NCI-H2107 treated with DMSO at 0.1 percent for 48 hours (cell line): ENCODE measurements around the gene CLEC12A.
"Not testable (repeated sequence)": the region's sequence is repeated elsewhere in the genome, so short reads cannot be mapped to it uniquely, and the experiment has no call there.

ENCODE experiments used
- DNase-seq: peaks from one replicate; lab custom pipeline; 2025; ENCODE audit not compliant: unreplicated experiment; lab: John Stamatoyannopoulos, UW

Gene CLEC12A

GRCh38 chr12:9971181-9971580, at the start of gene CLEC12A:
Gene CLEC12A, plus strand, starts transcription at chr12:9971409. Its CDS starts 188 bp downstream, at chr12:9971597.
- DNase-seq, result no peak

- DNase-seq, result no peak
Observed at GRCh38 chr12:9922429-9922828, 48.8 kb upstream of the CLEC12A start.

- no peak for DNase-seq
Observed at GRCh38 chr12:9925705-9926393, 45.4 kb upstream of the CLEC12A start.

GRCh38 chr12:9926876-9927275, 44.3 kb upstream of the CLEC12A start:
- DNase-seq, result no peak

GRCh38 chr12:9928607-9929006, 42.6 kb upstream of the CLEC12A start:
- DNase-seq, result no peak

GRCh38 chr12:9931245-9931644, 40.0 kb upstream of the CLEC12A start:
- no peak for DNase-seq

GRCh38 chr12:9932270-9932669, 38.9 kb upstream of the CLEC12A start, which contains the start of gene CLEC2A:
Gene CLEC2A, minus strand, starts transcription at chr12:9932370. Its CDS starts 41 bp downstream, at chr12:9932329.
- DNase-seq, result no peak

GRCh38 chr12:9933958-9934357, 37.3 kb upstream of the CLEC12A start:
- DNase-seq, result no peak

GRCh38 chr12:9935026-9935425, 36.2 kb upstream of the CLEC12A start:
- DNase-seq, result no peak

- no peak for DNase-seq
Observed at GRCh38 chr12:9936591-9936990, 34.6 kb upstream of the CLEC12A start.

- no peak for DNase-seq
Observed at GRCh38 chr12:9940375-9940774, 30.8 kb upstream of the CLEC12A start.

GRCh38 chr12:9941838-9942237, 29.4 kb upstream of the CLEC12A start:
- no peak for DNase-seq

- DNase-seq, result no peak
Observed at GRCh38 chr12:9943240-9943639, 28.0 kb upstream of the CLEC12A start.

- DNase-seq, result no peak
Observed at GRCh38 chr12:9944391-9944790, 26.8 kb upstream of the CLEC12A start.

- DNase-seq, result no peak
Observed at GRCh38 chr12:9947674-9948073, 23.5 kb upstream of the CLEC12A start.

GRCh38 chr12:9948606-9949296, 22.5 kb upstream of the CLEC12A start:
- no peak for DNase-seq

- DNase-seq, result no peak
Observed at GRCh38 chr12:9951026-9951675, 20.1 kb upstream of the CLEC12A start.

GRCh38 chr12:9952954-9953729, 18.1 kb upstream of the CLEC12A start:
- not testable (repeated sequence) for DNase-seq

- no peak for DNase-seq
Observed at GRCh38 chr12:9957834-9958233, 13.4 kb upstream of the CLEC12A start.

- DNase-seq, result no peak
Observed at GRCh38 chr12:9960590-9960989, 10.6 kb upstream of the CLEC12A start.

- no peak for DNase-seq
Observed at GRCh38 chr12:9961106-9961505, 10.1 kb upstream of the CLEC12A start.
